NCI-H1092 (cell line): ENCODE results near the gene F7.

Experiments
- DNase-seq: peaks from one replicate; lab custom pipeline; 2025; lab: John Stamatoyannopoulos, UW

The F7 gene

GRCh38 chr13:113138792-113139551, 33.4 kb downstream of the F7 start:
- DNase-seq = no peak

GRCh38 chr13:113139577-113139976, 34.0 kb downstream of the F7 start:
- no peak for DNase-seq

GRCh38 chr13:113140677-113141600, 35.3 kb downstream of the F7 start:
- no peak for DNase-seq

- DNase-seq = no peak
These were observed 36.0 kb downstream of the F7 start for GRCh38 chr13:113141601-113141970.

GRCh38 chr13:113142876-113143275, 37.3 kb downstream of the F7 start:
- no peak for DNase-seq

- no peak for DNase-seq
These were observed 38.1 kb downstream of the F7 start for GRCh38 chr13:113143466-113144254.

GRCh38 chr13:113144255-113144629, 38.7 kb downstream of the F7 start:
- no peak for DNase-seq

GRCh38 chr13:113145496-113145895, 39.9 kb downstream of the F7 start:
- DNase-seq = no peak

GRCh38 chr13:113145911-113146598, 40.5 kb downstream of the F7 start:
- DNase-seq = no peak

- no peak for DNase-seq
These were observed 41.2 kb downstream of the F7 start for GRCh38 chr13:113146750-113147149.

- no peak for DNase-seq
These were observed 41.6 kb downstream of the F7 start for GRCh38 chr13:113147206-113147605.

- DNase-seq = no peak
These were observed 42.8 kb downstream of the F7 start for GRCh38 chr13:113148407-113148806.

- DNase-seq = no peak
These were observed 43.4 kb downstream of the F7 start for GRCh38 chr13:113148940-113149503.

- DNase-seq = no peak
These were observed 44.3 kb downstream of the F7 start for GRCh38 chr13:113149711-113150549.

- no peak for DNase-seq
These were observed 45.2 kb downstream of the F7 start for GRCh38 chr13:113150550-113151365.

GRCh38 chr13:113151745-113152690, 46.4 kb downstream of the F7 start:
- no peak for DNase-seq

GRCh38 chr13:113152691-113152983, 47.0 kb downstream of the F7 start:
- DNase-seq = no peak

- no peak for DNase-seq
These were observed 47.6 kb downstream of the F7 start for GRCh38 chr13:113152984-113153809.
